ENCODE results near the gene SNX4.

- no peak for TF ChIP-seq EZH2 (IDR thresholded peaks at IDR 0.05; ENCODE audit: borderline replicate concordance, insufficient read depth, low read depth, low read length, poor library complexity, severe bottlenecking)
- no peak for TF ChIP-seq CTCF (IDR thresholded peaks at IDR 0.05)
Measured at GRCh38 chr3:125481786-125482185, 38.2 kb downstream of the SNX4 start.
